Activated T-helper 1 cell treated with anti-CD3 and anti-CD28 coated beads, Interleukin-12 subunit alpha, Interleukin-12 subunit beta, Interleukin-2, Interleukin-4 antibody, amounts not matched to agents 30 ng/mL and 10 ng/mL and 1 ng/mL, durations not matched to agents 14 hours and 24 hours and 36 hours (primary cell): ENCODE results near the gene XKR8. TPM values are rescaled to one million over a fixed set of nuclear protein-coding genes. Genes with fewer than 3 reads are reported as not detected.

Source experiments
- DNase-seq: peaks from one replicate; pipeline ENCODE4 v3.0.0; 2021; ENCODE audit warnings: low spot score
- H3K27ac Mint-ChIP-seq: one replicate; pipeline ENCODE4 v1.8.0; 2021; ENCODE audit warnings: mild to moderate bottlenecking, mixed read lengths
- H3K27me3 Mint-ChIP-seq: one replicate; pipeline ENCODE4 v1.8.0; 2022; ENCODE audit warnings: mild to moderate bottlenecking, moderate library complexity, mixed read lengths; ENCODE audit not compliant: insufficient read depth
- H3K36me3 Mint-ChIP-seq: one replicate; pipeline ENCODE4 v1.8.0; 2021; ENCODE audit warnings: low read depth, mixed read lengths
- H3K4me1 Mint-ChIP-seq: one replicate; pipeline ENCODE4 v1.8.0; 2021; ENCODE audit warnings: low read depth, mixed read lengths
- H3K4me3 Mint-ChIP-seq: one replicate; pipeline ENCODE4 v1.8.0; 2021; ENCODE audit warnings: mild to moderate bottlenecking, moderate library complexity, mixed read lengths
- H3K9me3 Mint-ChIP-seq: one replicate; pipeline ENCODE4 v1.8.0; 2021; ENCODE audit warnings: mixed read lengths
- intact Hi-C: fragments of 100-400 bp; cut with micrococcal nuclease; formaldehyde crosslinking; loops from one replicate; pipeline ENCODE4 v1.15.1; 2024
- total RNA-seq: library from RNA; stranded (reverse); gene quantifications from 2 replicates; pipeline ENCODE4 v1.2.3, GENCODE V29; 2022

Gene XKR8
- 5.7 and 5.8 TPM in 2 replicates for total RNA-seq

GRCh38 chr1:27959792-27960603, at the start of gene XKR8:
XKR8 (plus strand) TSS chr1:27959973; CDS start chr1:27960070, 97 bp downstream.
- Mint-ChIP-seq H3K4me3 (peak within 1 kb of the TSS; percentile 87), H3K9me3 (no peaks in the 10 kb centered on the region), H3K27ac (peak within 1 kb of the TSS; percentile 74), H3K36me3 (peaks cover 4% of the 10 kb centered on the region), H3K27me3 (no peaks in the 10 kb centered on the region), H3K4me1 (peaks cover 15% of the 10 kb centered on the region)
- DNase-seq, result peak; percentile 84
- intact Hi-C loops, result loop anchor here (1.0 to 5.0 kb wide), 2 partner anchors 88 to 128 kb away; partner anchors contain the start of genes EYA3 and THEMIS2

- Mint-ChIP-seq H3K4me3 (peak overlapping the region; percentile 48), H3K27me3 (peaks cover 4% of the 10 kb centered on the region), H3K4me1 (peaks cover 16% of the 10 kb centered on the region), H3K36me3 (peaks cover 27% of the 10 kb centered on the region), H3K9me3 (peaks cover 5% of the 10 kb centered on the region), H3K27ac (peak overlapping the region; percentile 91)
- no peak for DNase-seq
- intact Hi-C loops, result no loop called here
Measured at GRCh38 chr1:27912429-27912828, 47.3 kb upstream of the XKR8 start.

GRCh38 chr1:27915082-27915575, 44.6 kb upstream of the XKR8 start:
- H3K27ac Mint-ChIP-seq, result peak overlapping the region; percentile 99
- peaks cover 16% of the 10 kb centered on the region for H3K36me3 Mint-ChIP-seq
- H3K4me3 Mint-ChIP-seq, result peak overlapping the region; percentile 100
- peaks cover 5% of the 10 kb centered on the region for H3K9me3 Mint-ChIP-seq
- H3K27me3 Mint-ChIP-seq, result peaks cover 12% of the 10 kb centered on the region
- DNase-seq, result no peak
- intact Hi-C loops, result no loop called here
- peaks cover 14% of the 10 kb centered on the region for H3K4me1 Mint-ChIP-seq

- Mint-ChIP-seq H3K4me1 (no peaks in the 10 kb centered on the region), H3K4me3 (no peak overlapping the region), H3K9me3 (no peaks in the 10 kb centered on the region), H3K36me3 (no peaks in the 10 kb centered on the region), H3K27me3 (peaks cover 12% of the 10 kb centered on the region), H3K27ac (no peak overlapping the region)
- intact Hi-C loops, result no loop called here
- no peak for DNase-seq
Measured at GRCh38 chr1:27922272-27922671, 37.5 kb upstream of the XKR8 start.

GRCh38 chr1:27928216-27928954, 31.4 kb upstream of the XKR8 start:
- intact Hi-C loops, result no loop called here
- H3K4me3 Mint-ChIP-seq, result no peak overlapping the region

GRCh38 chr1:27931184-27931583, 28.6 kb upstream of the XKR8 start:
- Mint-ChIP-seq H3K9me3 (no peaks in the 10 kb centered on the region), H3K4me3 (no peak overlapping the region), H3K36me3 (no peaks in the 10 kb centered on the region), H3K27me3 (peaks cover 10% of the 10 kb centered on the region), H3K4me1 (peaks cover 33% of the 10 kb centered on the region), H3K27ac (no peak overlapping the region)
- no peak for DNase-seq
- intact Hi-C loops, result no loop called here

More at GRCh38 chr1:27928216-27928954, 31.4 kb upstream of the XKR8 start:
- no peaks in the 10 kb centered on the region for H3K36me3 Mint-ChIP-seq
- H3K4me1 Mint-ChIP-seq, result peaks cover 19% of the 10 kb centered on the region
- H3K27ac Mint-ChIP-seq, result no peak overlapping the region
- H3K27me3 Mint-ChIP-seq, result peaks cover 4% of the 10 kb centered on the region
- DNase-seq, result no peak
- no peaks in the 10 kb centered on the region for H3K9me3 Mint-ChIP-seq

GRCh38 chr1:27931759-27932158, 28.0 kb upstream of the XKR8 start:
- peaks cover 10% of the 10 kb centered on the region for H3K27me3 Mint-ChIP-seq
- DNase-seq, result no peak
- no peak overlapping the region for H3K27ac Mint-ChIP-seq
- H3K4me3 Mint-ChIP-seq, result no peak overlapping the region
- no peaks in the 10 kb centered on the region for H3K36me3 Mint-ChIP-seq
- H3K9me3 Mint-ChIP-seq, result no peaks in the 10 kb centered on the region
- H3K4me1 Mint-ChIP-seq, result peaks cover 33% of the 10 kb centered on the region
- intact Hi-C loops, result no loop called here

- Mint-ChIP-seq H3K27me3 (peaks cover 10% of the 10 kb centered on the region), H3K36me3 (no peaks in the 10 kb centered on the region), H3K4me1 (peaks cover 42% of the 10 kb centered on the region), H3K4me3 (no peak within 1 kb of the TSS), H3K9me3 (no peaks in the 10 kb centered on the region), H3K27ac (no peak within 1 kb of the TSS)
- no peak for DNase-seq
- intact Hi-C loops, result no loop called here
Measured at GRCh38 chr1:27934818-27935549, 24.8 kb upstream of the XKR8 start, which contains the start of gene SMPDL3B. SMPDL3B (plus strand) TSS chr1:27935000; CDS start chr1:27935184, 184 bp downstream.

GRCh38 chr1:27935721-27936120, 24.1 kb upstream of the XKR8 start:
- Mint-ChIP-seq H3K9me3 (no peaks in the 10 kb centered on the region), H3K4me1 (peaks cover 49% of the 10 kb centered on the region), H3K27ac (no peak overlapping the region), H3K27me3 (peaks cover 9% of the 10 kb centered on the region), H3K36me3 (no peaks in the 10 kb centered on the region), H3K4me3 (no peak overlapping the region)
- intact Hi-C loops, result no loop called here
- DNase-seq, result no peak

GRCh38 chr1:27936370-27936769, 23.4 kb upstream of the XKR8 start:
- peaks cover 49% of the 10 kb centered on the region for H3K4me1 Mint-ChIP-seq

GRCh38 chr1:27937524-27937836, 22.3 kb upstream of the XKR8 start:
- Mint-ChIP-seq H3K4me1 (peaks cover 45% of the 10 kb centered on the region), H3K27ac (no peak overlapping the region), H3K27me3 (peaks cover 9% of the 10 kb centered on the region), H3K36me3 (no peaks in the 10 kb centered on the region), H3K4me3 (no peak overlapping the region), H3K9me3 (no peaks in the 10 kb centered on the region)
- DNase-seq, result no peak
- intact Hi-C loops, result no loop called here

More at GRCh38 chr1:27936370-27936769, 23.4 kb upstream of the XKR8 start:
- no peak for DNase-seq
- intact Hi-C loops, result no loop called here
- Mint-ChIP-seq H3K4me3 (no peak overlapping the region), H3K9me3 (no peaks in the 10 kb centered on the region), H3K36me3 (no peaks in the 10 kb centered on the region), H3K27me3 (peaks cover 9% of the 10 kb centered on the region), H3K27ac (no peak overlapping the region)

GRCh38 chr1:27938488-27938887, 21.3 kb upstream of the XKR8 start:
- intact Hi-C loops, result no loop called here
- Mint-ChIP-seq H3K27me3 (peaks cover 9% of the 10 kb centered on the region), H3K36me3 (no peaks in the 10 kb centered on the region), H3K4me1 (peaks cover 49% of the 10 kb centered on the region), H3K4me3 (no peak overlapping the region), H3K9me3 (no peaks in the 10 kb centered on the region), H3K27ac (no peak overlapping the region)
- DNase-seq, result no peak
